DOHH2 (cell line): ENCODE data around the gene PSG1.
"Not testable (repeated sequence)": the region's sequence is repeated elsewhere in the genome, so short reads cannot be mapped to it uniquely, and the experiment has no call there.

ENCODE experiments used
- EZH2phosphoT487 ChIP-seq: fragments of 200-600 bp; sonication (generic); IDR thresholded peaks from 2 replicates; pipeline ENCODE4 v1.6.1; 2017; ENCODE audit warnings: borderline replicate concordance, mild to moderate bottlenecking, antibody characterized with exemption, low read length, moderate library complexity, mixed read lengths
- TF ChIP-seq, protein P1 (sequence below): fragments of 200-600 bp; sonication (generic); IDR thresholded peaks from one replicate; pipeline ENCODE4 v1.5.1; 2014; ENCODE audit warnings: antibody characterized with exemption, mild to moderate bottlenecking, low read depth, low read length; ENCODE audit not compliant: poor library complexity, severe bottlenecking

DNA sequence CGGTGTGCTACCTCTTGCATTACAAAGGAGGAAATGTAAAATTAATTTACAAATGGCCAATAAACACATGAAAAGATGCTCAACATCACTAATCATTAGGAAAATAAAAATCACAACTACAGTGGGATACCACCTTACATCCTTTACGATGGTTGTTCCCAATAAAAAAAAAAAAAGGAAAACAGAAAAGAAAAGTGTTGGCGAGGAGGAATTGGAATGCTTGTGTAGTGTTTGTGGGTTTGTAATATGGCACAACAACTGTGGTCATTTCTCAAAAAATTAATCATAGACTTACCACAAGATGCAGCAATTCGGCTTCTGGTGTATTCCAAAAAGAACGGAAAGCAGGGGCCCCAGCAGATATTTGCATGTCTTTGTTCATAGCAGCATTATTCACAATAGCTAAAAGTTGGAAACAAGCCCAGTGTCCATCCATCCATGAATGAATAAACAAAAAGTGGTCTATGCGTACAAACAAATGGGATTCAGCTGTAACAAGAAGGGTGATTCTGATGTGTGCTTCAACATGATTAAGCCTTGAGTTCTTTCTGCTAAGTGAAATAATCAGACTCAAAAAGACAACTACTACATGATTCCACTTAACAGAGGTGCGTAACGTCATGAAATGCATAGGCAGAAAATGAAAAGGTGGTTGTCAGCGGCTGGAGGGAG is 58.1 kb downstream of the PSG1 start:
- TF ChIP-seq, protein P1, sequence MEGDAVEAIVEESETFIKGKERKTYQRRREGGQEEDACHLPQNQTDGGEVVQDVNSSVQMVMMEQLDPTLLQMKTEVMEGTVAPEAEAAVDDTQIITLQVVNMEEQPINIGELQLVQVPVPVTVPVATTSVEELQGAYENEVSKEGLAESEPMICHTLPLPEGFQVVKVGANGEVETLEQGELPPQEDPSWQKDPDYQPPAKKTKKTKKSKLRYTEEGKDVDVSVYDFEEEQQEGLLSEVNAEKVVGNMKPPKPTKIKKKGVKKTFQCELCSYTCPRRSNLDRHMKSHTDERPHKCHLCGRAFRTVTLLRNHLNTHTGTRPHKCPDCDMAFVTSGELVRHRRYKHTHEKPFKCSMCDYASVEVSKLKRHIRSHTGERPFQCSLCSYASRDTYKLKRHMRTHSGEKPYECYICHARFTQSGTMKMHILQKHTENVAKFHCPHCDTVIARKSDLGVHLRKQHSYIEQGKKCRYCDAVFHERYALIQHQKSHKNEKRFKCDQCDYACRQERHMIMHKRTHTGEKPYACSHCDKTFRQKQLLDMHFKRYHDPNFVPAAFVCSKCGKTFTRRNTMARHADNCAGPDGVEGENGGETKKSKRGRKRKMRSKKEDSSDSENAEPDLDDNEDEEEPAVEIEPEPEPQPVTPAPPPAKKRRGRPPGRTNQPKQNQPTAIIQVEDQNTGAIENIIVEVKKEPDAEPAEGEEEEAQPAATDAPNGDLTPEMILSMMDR = not testable (repeated sequence)
- not testable (repeated sequence) for TF ChIP-seq EZH2phosphoT487
